HFFc6 (cell line): ENCODE results near the gene COL25A1. TPM values are rescaled to one million over a fixed set of nuclear protein-coding genes. Genes with fewer than 3 reads are reported as not detected.

Experiments
- DNase-seq: peaks from one replicate; pipeline ENCODE4 v3.0.0-alpha.2; 2018
- H3K27ac Mint-ChIP-seq: 2 replicates; pipeline ENCODE4 v1.8.0; 2020; ENCODE audit warnings: mild to moderate bottlenecking, mixed read lengths
- H3K27me3 Mint-ChIP-seq: 2 replicates; pipeline ENCODE4 v1.8.0; 2021; ENCODE audit warnings: mild to moderate bottlenecking, moderate library complexity, mixed read lengths; ENCODE audit not compliant: insufficient read depth
- H3K36me3 Mint-ChIP-seq: 2 replicates; pipeline ENCODE4 v1.8.0; 2021; ENCODE audit warnings: low read depth, mixed read lengths
- H3K4me1 Mint-ChIP-seq: 2 replicates; pipeline ENCODE4 v1.8.0; 2020; ENCODE audit warnings: low read depth, mixed read lengths
- H3K4me3 Mint-ChIP-seq: 2 replicates; pipeline ENCODE4 v1.8.0; 2020; ENCODE audit warnings: mild to moderate bottlenecking, moderate library complexity, mixed read lengths
- H3K9me3 Mint-ChIP-seq: 2 replicates; pipeline ENCODE4 v1.8.0; 2020; ENCODE audit warnings: mild to moderate bottlenecking, mixed read lengths
- total RNA-seq, 6 experiments: library from RNA; stranded (reverse); fragmentation: NEBNext Ultra II Directional; extraction: Animal tissue kit (Norgen Biotek cat#: 25700); gene quantifications; 2 replicates in 1 of 6; 3 replicates in 5 of 6; pipeline ENCODE4 v1.2.3, GENCODE V29; 2021
- TF ChIP-seq, protein P1 (sequence below): fragments of 200-600 bp; sonication (generic); IDR thresholded peaks from 2 replicates; pipeline ENCODE4 v1.5.0; 2021; ENCODE audit warnings: antibody characterized with exemption, mild to moderate bottlenecking

COL25A1 gene
- total RNA-seq, 6 experiments from 2014 or later, result not detected

DNA sequence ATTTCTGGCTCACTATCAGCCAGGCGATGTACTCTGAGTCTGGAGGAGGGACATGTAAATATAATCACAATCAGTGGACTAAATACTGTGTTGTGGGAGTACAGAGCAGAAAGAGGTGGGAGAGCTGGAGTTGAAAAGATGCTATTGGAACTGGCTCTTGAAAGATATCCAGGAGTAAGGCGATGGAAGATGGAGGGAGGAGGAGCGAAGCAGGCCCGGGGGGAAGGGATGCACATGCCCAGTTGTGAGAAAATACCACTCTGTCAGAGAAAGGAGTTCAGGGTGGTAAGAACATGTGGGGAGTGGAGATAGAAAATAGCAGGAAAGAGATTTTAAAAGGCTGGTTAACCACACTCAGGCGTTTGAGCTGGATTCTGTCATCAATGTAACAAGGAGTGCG lies 322.7 kb downstream of the COL25A1 start:
- TF ChIP-seq, protein P1, sequence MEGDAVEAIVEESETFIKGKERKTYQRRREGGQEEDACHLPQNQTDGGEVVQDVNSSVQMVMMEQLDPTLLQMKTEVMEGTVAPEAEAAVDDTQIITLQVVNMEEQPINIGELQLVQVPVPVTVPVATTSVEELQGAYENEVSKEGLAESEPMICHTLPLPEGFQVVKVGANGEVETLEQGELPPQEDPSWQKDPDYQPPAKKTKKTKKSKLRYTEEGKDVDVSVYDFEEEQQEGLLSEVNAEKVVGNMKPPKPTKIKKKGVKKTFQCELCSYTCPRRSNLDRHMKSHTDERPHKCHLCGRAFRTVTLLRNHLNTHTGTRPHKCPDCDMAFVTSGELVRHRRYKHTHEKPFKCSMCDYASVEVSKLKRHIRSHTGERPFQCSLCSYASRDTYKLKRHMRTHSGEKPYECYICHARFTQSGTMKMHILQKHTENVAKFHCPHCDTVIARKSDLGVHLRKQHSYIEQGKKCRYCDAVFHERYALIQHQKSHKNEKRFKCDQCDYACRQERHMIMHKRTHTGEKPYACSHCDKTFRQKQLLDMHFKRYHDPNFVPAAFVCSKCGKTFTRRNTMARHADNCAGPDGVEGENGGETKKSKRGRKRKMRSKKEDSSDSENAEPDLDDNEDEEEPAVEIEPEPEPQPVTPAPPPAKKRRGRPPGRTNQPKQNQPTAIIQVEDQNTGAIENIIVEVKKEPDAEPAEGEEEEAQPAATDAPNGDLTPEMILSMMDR, result no peak
- H3K27ac Mint-ChIP-seq, result no peak overlapping the region
- H3K36me3 Mint-ChIP-seq, result no peaks in the 10 kb centered on the region
- H3K27me3 Mint-ChIP-seq, result peaks cover 3% of the 10 kb centered on the region; the same call in 1 of the 2 replicates
- H3K4me3 Mint-ChIP-seq, result no peak overlapping the region
- 0 out of 2 replicates have a peak, but pooled peaks cover 10% of the 10 kb centered on the region for H3K4me1 Mint-ChIP-seq
- no peak for DNase-seq
- no peaks in the 10 kb centered on the region for H3K9me3 Mint-ChIP-seq

DNA sequence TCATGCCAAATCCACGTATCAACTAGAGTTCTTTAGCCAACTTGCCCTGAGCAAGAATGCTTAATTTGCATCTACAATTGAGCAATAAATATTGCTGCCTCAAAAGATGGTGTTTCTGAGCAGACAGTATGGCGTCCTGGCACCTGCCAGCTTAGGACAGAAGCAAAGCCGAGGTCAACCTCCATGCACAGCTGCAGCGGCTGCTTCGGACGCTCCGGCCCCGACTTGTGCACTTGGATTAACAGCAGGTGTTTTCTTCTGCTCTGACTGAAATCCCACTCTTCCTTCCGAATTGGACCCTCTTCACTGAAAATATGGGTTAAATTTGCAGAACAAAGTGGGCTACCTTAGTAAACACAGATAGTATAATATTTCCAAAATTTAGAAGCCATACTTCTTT lies 324.4 kb downstream of the COL25A1 start:
- H3K36me3 Mint-ChIP-seq, result no peaks in the 10 kb centered on the region
- H3K4me1 Mint-ChIP-seq, result 0 out of 2 replicates have a peak, but pooled peaks cover 4% of the 10 kb centered on the region
- no peaks in the 10 kb centered on the region for H3K9me3 Mint-ChIP-seq
- TF ChIP-seq, protein P1, result no peak
- DNase-seq, result no peak
- H3K27ac Mint-ChIP-seq, result no peak overlapping the region
- peaks cover 2% of the 10 kb centered on the region; the same call in 1 of the 2 replicates for H3K27me3 Mint-ChIP-seq
- H3K4me3 Mint-ChIP-seq, result no peak overlapping the region

DNA sequence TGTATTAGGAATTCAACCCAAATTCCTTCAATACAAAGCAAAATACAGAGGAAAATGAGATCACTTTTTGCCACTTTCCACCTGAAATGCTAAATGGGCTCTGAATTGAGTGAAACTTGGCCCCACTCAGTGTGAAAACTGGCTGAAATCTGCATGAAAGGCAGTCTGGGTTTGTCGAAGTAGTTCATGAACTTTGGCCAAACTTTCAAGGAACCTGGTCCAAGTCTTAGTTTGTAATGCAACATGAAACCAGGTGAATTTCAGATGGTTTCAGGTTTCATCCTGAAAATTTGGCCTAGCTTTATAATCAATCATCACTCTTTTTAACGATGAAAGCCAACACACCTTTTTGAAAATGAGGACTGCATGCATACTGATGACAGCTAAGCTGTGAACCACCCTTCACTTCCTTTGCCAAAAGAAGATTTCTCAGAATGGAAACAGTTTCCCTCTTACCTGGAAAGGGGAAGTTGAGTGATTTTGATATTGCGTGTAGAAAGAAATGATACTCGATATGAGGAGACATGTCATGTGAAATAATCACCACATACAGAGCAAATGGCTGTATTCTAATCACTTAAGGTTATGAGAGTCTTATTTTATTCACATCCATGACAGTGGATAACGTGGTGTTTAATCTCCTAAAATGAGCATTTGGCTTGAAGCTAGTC lies 329.7 kb downstream of the COL25A1 start:
- no peaks in the 10 kb centered on the region for H3K36me3 Mint-ChIP-seq
- peaks cover 3% of the 10 kb centered on the region; the same call in 1 of the 2 replicates for H3K27me3 Mint-ChIP-seq
- no peak for DNase-seq
- H3K4me1 Mint-ChIP-seq, result no peaks in the 10 kb centered on the region
- H3K9me3 Mint-ChIP-seq, result no peaks in the 10 kb centered on the region
- no peak overlapping the region for H3K4me3 Mint-ChIP-seq
- H3K27ac Mint-ChIP-seq, result no peak overlapping the region
- TF ChIP-seq, protein P1, result no peak

DNA sequence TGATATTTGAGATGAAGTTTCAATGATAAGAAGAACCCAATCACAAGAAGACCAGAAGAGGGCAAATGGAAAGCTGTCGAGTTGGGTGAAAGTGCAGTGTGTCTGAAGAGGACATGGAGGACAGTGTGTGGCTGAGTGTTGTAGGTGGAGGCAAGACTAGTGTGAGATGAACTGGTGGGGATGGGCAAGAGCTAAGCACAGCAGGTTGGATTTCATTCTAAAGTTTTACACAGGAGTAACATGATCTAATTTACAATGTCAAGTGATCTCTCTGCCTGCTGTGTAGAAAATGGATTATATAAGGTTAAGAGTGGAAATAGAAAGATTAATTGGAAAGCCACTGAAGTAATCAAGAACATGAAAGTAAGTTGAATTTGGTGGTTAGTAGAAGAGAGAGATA lies 331.0 kb downstream of the COL25A1 start:
- Mint-ChIP-seq H3K27ac (no peak overlapping the region), H3K27me3 (peaks cover 4% of the 10 kb centered on the region; the same call in 1 of the 2 replicates)
- TF ChIP-seq, protein P1, result no peak

DNA sequence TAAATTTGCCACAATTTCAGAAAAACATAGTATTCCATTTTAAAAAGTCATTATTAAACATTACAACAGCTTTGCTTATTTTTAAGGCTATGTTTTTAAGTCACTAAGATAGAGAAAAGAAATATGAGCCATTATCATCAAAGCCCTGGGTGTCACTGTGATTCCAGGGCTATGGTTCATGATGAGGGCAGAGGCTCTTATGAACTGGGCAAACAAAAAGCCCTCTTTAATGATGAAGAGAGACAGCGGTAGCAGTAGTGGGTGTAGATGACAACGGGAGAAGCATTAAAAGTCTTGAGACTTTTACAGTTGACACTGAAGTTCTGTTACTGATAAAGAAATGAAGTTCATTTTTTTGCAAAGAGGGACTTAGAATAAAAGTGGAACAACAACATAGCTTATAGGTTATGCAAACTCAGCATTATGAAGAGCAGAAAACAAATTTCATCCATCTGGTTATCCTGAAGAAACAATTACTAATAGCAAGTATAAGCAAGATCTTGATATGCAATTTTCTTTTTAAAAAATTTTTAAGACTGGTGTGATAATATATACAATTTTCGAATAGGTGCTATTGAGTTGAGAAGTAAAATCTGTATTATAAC lies 336.9 kb downstream of the COL25A1 start:
- DNase-seq, result no peak
- no peak overlapping the region for H3K27ac Mint-ChIP-seq
- TF ChIP-seq, protein P1, result no peak
- H3K36me3 Mint-ChIP-seq, result no peaks in the 10 kb centered on the region
- no peak overlapping the region for H3K4me3 Mint-ChIP-seq
- no peaks in the 10 kb centered on the region for H3K4me1 Mint-ChIP-seq
- H3K27me3 Mint-ChIP-seq, result peaks cover 3% of the 10 kb centered on the region
- no peaks in the 10 kb centered on the region for H3K9me3 Mint-ChIP-seq

More for the DNA sequence above, 331.0 kb downstream of the COL25A1 start:
- Mint-ChIP-seq H3K9me3 (no peaks in the 10 kb centered on the region), H3K36me3 (no peaks in the 10 kb centered on the region), H3K4me3 (no peak overlapping the region), H3K4me1 (no peaks in the 10 kb centered on the region)
- no peak for DNase-seq
